Psoas muscle (tissue), 8 donors: Measurements from ENCODE around the gene TRIM41. TPM values are rescaled to one million over a fixed set of nuclear protein-coding genes. Genes with fewer than 3 reads are reported as not detected.

Experiments used
- ATAC-seq, 4 donors: fragments of 200-7000 bp; cut with Tn5 transposase; one replicate each; pipeline ENCODE4 v1.9.1; 2020; ENCODE audit warnings: moderate library complexity in 3 of 4, mild to moderate bottlenecking in 2 of 4
- DNase-seq, 2 donors: peaks; one replicate each; pipeline ENCODE4 v3.0.0-alpha.2; 2020
- H3K27ac ChIP-seq: fragments of 200-600 bp; one replicate; pipeline ENCODE4 v1.8.0; 2022
- H3K27me3 ChIP-seq, 3 donors: fragments of 200-600 bp in 1 of 3; one replicate each; pipeline versions ENCODE4 v1.6.1 to v1.8.0; 2013 to 2022; ENCODE audit warnings: low read length in 2 of 3, mild to moderate bottlenecking in 2 of 3, moderate library complexity in 1 of 3; ENCODE audit not compliant: insufficient read depth in 3 of 3
- H3K36me3 ChIP-seq, 2 donors: fragments of 200-600 bp in 1 of 2; one replicate each; pipeline versions ENCODE4 v1.6.1 to v1.8.0; 2013 to 2022; ENCODE audit warnings: low read depth in 1 of 2, mild to moderate bottlenecking in 1 of 2, moderate library complexity in 1 of 2; ENCODE audit not compliant: insufficient read depth in 1 of 2
- H3K4me1 ChIP-seq: fragments of 200-600 bp; one replicate; pipeline ENCODE4 v1.8.0; 2022
- H3K4me3 ChIP-seq: fragments of 200-600 bp; one replicate; pipeline ENCODE4 v1.8.0; 2022; ENCODE audit warnings: mild to moderate bottlenecking
- H3K9me3 ChIP-seq: fragments of 200-600 bp; one replicate; pipeline ENCODE4 v1.8.0; 2022
- CTCF ChIP-seq: fragments of 200-600 bp; IDR thresholded peaks from one replicate; pipeline ENCODE4 v1.8.0; 2022; ENCODE audit warnings: antibody characterized with exemption
- WGBS, 3 donors: extraction: QIAGEN DNeasy Blood & Tissue Kit; methylation state at CpG; one replicate each; pipeline versions ENCODE4 v1.1.6 to v1.1.7; 2013; 5-methylcytosine and 5-hydroxymethylcytosine counted together
- intact Hi-C, 2 donors: fragments of 100-400 bp; cut with DNase I; formaldehyde crosslinking; loops; one replicate each; pipeline versions ENCODE4 v1.11.0 to v1.14.2; 2022
- polyA plus RNA-seq, 3 donors: library from polyadenylated mRNA; stranded (reverse); fragments of 200-250 nt; gene quantifications; one replicate each; pipeline ENCODE4 v1.2.3, GENCODE V29; 2013
- total RNA-seq, 4 donors: library from RNA; stranded (reverse); fragmentation: NEBNext Ultra II Directional in 2 of 4; extraction: Animal tissue kit (Norgen Biotek cat#: 25700) in 2 of 4; gene quantifications; one replicate each; pipeline versions ENCODE4 v1.2.1 to v1.2.4, GENCODE V29; 2021 to 2023
- donor health status: healthy with polysubstance abuse.
- donor health status: DM: no; HTN: no; CAD: no; lungs with moderate emphysema.
- donor health status: Bipolar disorder and iron deficiency.
- donor health status: healthy.
- donor health status: DM: yes; HTN: yes; CAD: no.
- donor health status: DM: no; HTN: no; CAD: no.
- donor health status: DM: no; HTN: no; CAD: no.
- donor health status: DM: yes; HTN: yes; CAD: no.

TRIM41 gene
- total and polyA plus RNA-seq, 7 donors = 12.5 to 44.0 (median 30.3) TPM

DNA sequence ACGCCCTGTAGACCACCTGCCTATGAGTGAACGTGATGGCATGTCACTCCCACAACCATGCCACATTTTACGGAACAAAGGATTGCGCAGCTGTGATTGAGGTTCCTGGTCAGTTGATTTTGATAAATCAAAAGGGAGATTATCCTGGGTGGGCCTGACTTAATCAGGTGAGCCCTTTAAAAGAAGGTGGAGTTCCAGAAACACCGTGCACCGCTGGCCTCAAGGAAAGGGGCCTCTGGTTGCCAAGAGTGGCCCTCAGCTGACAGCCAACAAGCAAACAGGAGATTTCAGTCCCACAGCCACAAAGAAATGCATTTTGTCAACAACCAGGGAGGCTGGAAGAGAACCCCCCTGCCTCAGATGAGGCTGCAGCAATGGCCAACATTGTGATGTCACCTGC is 37.1 kb upstream of the TRIM41 start:
- DNase-seq (peak in 1 of 2 donors; percentile 29), ATAC-seq (no peak)
- no peaks in the 10 kb centered on the region for H3K36me3 ChIP-seq
- intact Hi-C loops = loop anchor here (5.0 to 10.0 kb wide), 2 partner anchors 76 to 381 kb away; partner anchors contain the start of genes MGAT1 (in 2 of the 2) and TRIM52 (in 1 of the 2)
- peaks cover 10% of the 10 kb centered on the region for H3K4me1 ChIP-seq
- no peak overlapping the region for H3K27ac ChIP-seq
- H3K4me3 ChIP-seq = no peak overlapping the region
- no peaks in the 10 kb centered on the region for H3K9me3 ChIP-seq
- whole genome bisulfite sequencing, 3 donors = 83 to 88% (median 85%) methylated on average over 6 of the region's 6 CpGs
- no peak for TF ChIP-seq CTCF
- H3K27me3 ChIP-seq = no peaks in the 10 kb centered on the region

DNA sequence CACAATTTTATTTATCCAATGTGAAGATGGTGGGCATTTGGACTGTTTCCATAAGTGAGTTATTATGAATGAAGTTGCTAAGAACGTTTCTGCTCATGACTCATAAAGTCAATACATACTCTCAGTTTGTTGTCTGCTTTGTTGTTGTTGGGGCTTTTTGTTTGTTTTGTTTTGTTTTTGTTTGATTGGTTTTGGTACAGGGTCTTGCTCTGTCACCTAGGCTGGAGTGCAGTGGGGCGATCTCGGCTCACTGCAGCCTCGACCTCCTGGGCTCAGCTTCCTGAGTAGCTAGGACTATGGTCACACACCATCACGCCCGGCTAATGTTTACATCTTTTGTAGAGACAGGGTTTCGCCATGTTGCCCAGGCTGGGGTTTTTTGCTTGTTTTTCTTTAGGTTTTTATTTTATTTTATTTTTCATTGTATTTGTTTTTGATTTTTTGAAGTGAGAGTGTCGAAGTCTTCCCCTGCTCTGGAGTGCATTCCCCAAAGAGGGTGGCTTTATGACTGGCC is 36.0 kb upstream of the TRIM41 start:
- no peak for DNase-seq
- no peak for TF ChIP-seq CTCF
- intact Hi-C loops = loop anchor here (5.0 to 10.0 kb wide), 2 partner anchors 75 to 382 kb away; partner anchors contain the start of genes MGAT1 (in 2 of the 2) and TRIM52 (in 1 of the 2)
- no peak for ATAC-seq
- 63 to 68% (median 64%) methylated on average over 8 of the region's 8 CpGs for WGBS, 3 donors
- H3K4me1 ChIP-seq = peaks cover 10% of the 10 kb centered on the region
- H3K36me3 ChIP-seq = no peaks in the 10 kb centered on the region
- H3K27me3 ChIP-seq = no peaks in the 10 kb centered on the region
- peak overlapping the region; percentile 92 for H3K4me3 ChIP-seq
- H3K27ac ChIP-seq = peak overlapping the region; percentile 81
- no peaks in the 10 kb centered on the region for H3K9me3 ChIP-seq

DNA sequence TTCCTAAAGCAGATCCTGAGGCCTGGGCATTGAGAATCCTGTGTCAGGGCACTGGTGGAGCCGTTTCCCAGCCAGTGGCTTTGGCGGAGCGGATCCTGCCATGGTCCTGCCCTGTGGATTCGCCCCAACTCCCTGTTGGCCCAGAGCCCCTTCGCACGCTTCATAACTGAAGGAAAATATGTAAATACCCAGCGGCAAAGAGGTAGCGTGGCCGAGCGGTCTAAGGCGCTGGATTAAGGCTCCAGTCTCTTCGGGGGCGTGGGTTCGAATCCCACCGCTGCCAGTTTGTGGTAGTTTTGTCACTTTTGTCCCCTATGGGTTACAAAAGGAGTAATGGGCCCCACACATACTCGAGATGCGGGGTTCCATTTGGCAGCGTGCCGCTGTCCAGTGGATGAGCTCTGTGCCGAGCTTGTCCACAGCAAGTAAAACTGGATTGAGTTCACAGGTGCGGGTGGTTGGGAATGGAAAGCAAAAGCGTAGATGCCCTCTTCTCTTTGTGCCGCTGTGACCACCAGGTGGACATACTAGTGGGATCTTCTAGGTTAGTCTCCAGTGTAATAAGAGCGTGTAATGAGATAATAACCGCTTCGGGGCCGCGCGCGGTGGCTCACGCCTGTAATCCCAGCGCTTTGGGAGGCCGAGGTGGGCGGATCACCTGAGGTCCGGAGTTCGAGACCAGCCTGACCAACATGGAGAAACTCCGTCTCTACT is 35.4 kb upstream of the TRIM41 start:
- WGBS, 3 donors = 2 to 4% (median 3%) methylated on average over 36 to 37 of the region's 37 CpGs
- peak; percentile 79 to 89 for DNase-seq
- Histone ChIP-seq H3K4me3 (peak overlapping the region; percentile 92), H3K27me3 (no peaks in the 10 kb centered on the region), H3K36me3 (no peaks in the 10 kb centered on the region), H3K27ac (peak overlapping the region; percentile 81), H3K9me3 (no peaks in the 10 kb centered on the region), H3K4me1 (peaks cover 12% of the 10 kb centered on the region)
- intact Hi-C loops = loop anchor here (1.0 to 10.0 kb wide), 4 partner anchors 19 to 383 kb away; partner anchors contain the start of genes MGAT1 (in 2 of the 2) and TRIM52 (in 1 of the 2)
- peak; percentile 22 for TF ChIP-seq CTCF
- ATAC-seq = peak; percentile 22 to 42 (median 37)

GRCh38 chr5:181188700-181189362 is 34.2 kb upstream of the TRIM41 start:
- Histone ChIP-seq H3K27me3 (no peaks in the 10 kb centered on the region), H3K9me3 (no peaks in the 10 kb centered on the region), H3K36me3 (no peaks in the 10 kb centered on the region), H3K4me3 (peak overlapping the region; percentile 92), H3K4me1 (peaks cover 12% of the 10 kb centered on the region), H3K27ac (peak overlapping the region; percentile 81)
- ATAC-seq = peak; percentile 28 to 50 (median 34)
- 0% methylated on average over 35 of the region's 35 CpGs for WGBS, 3 donors
- TF ChIP-seq CTCF = no peak
- peak; percentile 57 to 73 for DNase-seq
- intact Hi-C loops = loop anchor here (1.0 to 10.0 kb wide), 4 partner anchors 17 to 384 kb away; partner anchors contain the start of genes MGAT1 (in 2 of the 2) and TRIM52 (in 1 of the 2)
